ENCODE measurements around the gene DESI2.
"Not testable (repeated sequence)": the region's sequence is repeated elsewhere in the genome, so short reads cannot be mapped to it uniquely, and the experiment has no call there.

DESI2 gene

DNA sequence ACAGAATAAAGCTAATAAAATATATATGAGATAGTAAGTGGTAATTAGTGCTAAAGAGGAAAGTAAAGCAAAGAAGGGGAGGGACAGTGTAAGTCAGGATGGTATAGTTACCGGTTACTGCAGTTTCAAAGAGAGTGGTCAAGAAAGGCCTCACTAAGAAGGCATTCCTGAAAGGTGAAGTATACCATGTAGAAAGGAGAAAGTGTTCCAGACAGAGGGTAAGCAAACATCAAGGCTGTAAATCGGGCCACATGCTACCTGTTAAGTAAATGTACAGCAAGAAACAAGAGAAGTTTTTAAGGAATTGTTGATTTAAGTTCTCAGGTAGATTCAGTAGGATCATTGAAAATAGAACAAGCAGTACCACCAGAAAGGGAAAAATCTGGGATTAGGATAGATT is 9.7 kb downstream of the DESI2 start:
- Histone ChIP-seq H3K9ac (ENCODE audit: insufficient read length) (no peak overlapping the region), H3K27ac (no peak overlapping the region), H3K4me3 (no peak overlapping the region), H3K9me3 (ENCODE audit: low read depth, low read length) (0 out of 2 replicates have a peak, but pooled peaks cover 4% of the 10 kb centered on the region), H3K36me3 (ENCODE audit: insufficient read depth, low read length) (peaks cover 34% of the 10 kb centered on the region)
- DNase-seq (ENCODE audit: low read depth, low spot score) = no peak
- TF ChIP-seq EZH2 (IDR thresholded peaks at IDR 0.05) (no peak), FOXP2 (optimal IDR thresholded peaks at IDR 0.05; ENCODE audit: control extremely low read depth, extremely low read length, insufficient read depth) (no peak), POLR2AphosphoS5 (IDR thresholded peaks at IDR 0.05; ENCODE audit: borderline replicate concordance, low read depth, low read length) (no peak)

- Histone ChIP-seq H3K9me3 (ENCODE audit: low read depth, low read length) (0 out of 2 replicates have a peak, but pooled peaks cover 4% of the 10 kb centered on the region), H3K4me3 (no peak overlapping the region), H3K27ac (no peak overlapping the region), H3K9ac (ENCODE audit: insufficient read length) (no peak overlapping the region), H3K36me3 (ENCODE audit: insufficient read depth, low read length) (peaks cover 16% of the 10 kb centered on the region)
- no peak for TF ChIP-seq EZH2 (IDR thresholded peaks at IDR 0.05)
- no peak for TF ChIP-seq POLR2AphosphoS5 (IDR thresholded peaks at IDR 0.05; ENCODE audit: borderline replicate concordance, low read depth, low read length)
- no peak for TF ChIP-seq FOXP2 (optimal IDR thresholded peaks at IDR 0.05; ENCODE audit: control extremely low read depth, extremely low read length, insufficient read depth)
- no peak for DNase-seq (ENCODE audit: low read depth, low spot score)
Measured at GRCh38 chr1:244664353-244664752, 11.4 kb downstream of the DESI2 start.

DNA sequence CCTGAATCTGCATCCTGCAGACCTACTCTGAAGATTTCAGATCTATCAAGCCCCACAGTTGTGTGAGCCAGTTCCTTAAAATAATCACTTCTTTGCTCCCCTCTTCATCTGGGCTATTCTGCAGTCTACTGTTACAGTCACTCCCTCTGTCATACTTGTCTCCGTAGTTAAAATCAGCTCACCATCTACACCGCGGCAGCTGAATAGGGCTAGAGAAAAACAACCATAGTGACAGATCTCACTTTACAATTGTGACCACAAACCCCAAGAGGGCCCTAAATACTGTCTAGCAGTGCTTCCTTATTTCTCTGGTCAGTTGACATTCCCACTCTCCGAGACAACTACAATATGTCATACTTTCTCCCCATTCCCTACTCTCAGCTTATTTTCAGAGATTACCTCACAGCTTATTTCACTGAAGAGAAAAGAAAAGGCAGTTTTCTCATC is 12.9 kb downstream of the DESI2 start:
- Histone ChIP-seq H3K27ac (peak overlapping the region; percentile 28; the same call in 1 of the 2 replicates), H3K9me3 (ENCODE audit: low read depth, low read length) (0 out of 2 replicates have a peak, but pooled peaks cover 3% of the 10 kb centered on the region), H3K4me3 (no peak overlapping the region), H3K9ac (ENCODE audit: insufficient read length) (no peak overlapping the region), H3K36me3 (ENCODE audit: insufficient read depth, low read length) (peaks cover 8% of the 10 kb centered on the region; the same call in 1 of the 2 replicates)
- DNase-seq (ENCODE audit: low read depth, low spot score) = no peak
- TF ChIP-seq EZH2 (IDR thresholded peaks at IDR 0.05) (no peak), FOXP2 (optimal IDR thresholded peaks at IDR 0.05; ENCODE audit: control extremely low read depth, extremely low read length, insufficient read depth) (no peak), POLR2AphosphoS5 (IDR thresholded peaks at IDR 0.05; ENCODE audit: borderline replicate concordance, low read depth, low read length) (no peak)

DNA sequence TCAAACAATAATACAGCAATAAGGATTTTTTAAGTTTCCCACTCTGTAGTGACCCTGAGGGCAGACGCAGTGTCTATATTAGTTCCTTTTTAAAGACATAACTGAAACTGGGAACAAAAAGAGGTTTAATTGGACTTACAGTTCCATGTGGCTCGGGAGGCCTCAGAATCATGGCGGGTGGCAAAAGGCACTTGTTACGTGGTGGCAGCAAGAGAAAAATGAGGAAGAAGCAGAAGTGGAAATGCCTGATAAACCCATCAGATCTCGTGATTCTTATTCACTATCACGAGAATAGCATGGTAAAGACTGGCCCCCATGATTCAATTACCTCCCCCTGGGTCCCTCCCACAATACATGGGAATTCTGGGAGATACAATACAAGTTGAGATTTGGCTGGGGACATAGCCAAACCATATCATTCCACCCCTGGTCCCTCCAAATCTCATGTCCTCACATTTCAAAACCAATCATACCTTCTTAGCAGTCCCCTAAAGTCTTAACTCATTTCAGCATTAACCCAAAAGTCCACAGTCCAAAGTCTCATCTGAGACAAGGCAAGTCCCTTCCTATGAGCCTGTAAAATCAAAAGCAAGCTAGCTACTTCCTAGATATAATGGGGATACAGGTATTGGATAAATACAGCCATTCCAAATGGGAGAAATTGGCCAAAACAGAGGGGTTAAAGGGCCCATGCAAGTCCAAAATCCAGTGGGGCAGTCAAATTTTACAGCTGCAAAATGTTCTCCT is 13.9 kb downstream of the DESI2 start:
- not testable (repeated sequence) for DNase-seq (ENCODE audit: low read depth, low spot score); H3K9me3 ChIP-seq (ENCODE audit: low read depth, low read length); H3K36me3 ChIP-seq (ENCODE audit: insufficient read depth, low read length); H3K9ac ChIP-seq (ENCODE audit: insufficient read length); H3K27ac ChIP-seq; H3K4me3 ChIP-seq

DNA sequence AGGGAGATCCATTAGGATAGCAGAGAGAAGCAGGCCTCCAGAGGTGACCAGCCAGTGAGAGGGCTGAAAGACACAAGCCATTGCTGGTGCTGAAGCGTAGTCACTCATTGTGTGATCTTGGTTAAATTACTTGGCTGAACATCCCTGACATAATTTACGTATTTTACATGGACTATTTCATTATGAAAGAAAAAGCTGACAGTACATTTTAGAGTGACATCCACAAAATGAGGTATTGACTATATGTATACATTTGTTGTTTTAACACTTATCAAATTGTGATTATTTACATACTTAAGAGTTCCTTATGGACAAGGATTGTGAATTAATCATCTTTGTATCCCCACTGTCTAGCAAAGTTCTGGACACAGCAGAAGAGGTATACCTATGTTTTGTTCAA is 14.9 kb downstream of the DESI2 start:
- no peak overlapping the region for H3K27ac ChIP-seq
- H3K36me3 ChIP-seq (ENCODE audit: insufficient read depth, low read length) = peaks cover 9% of the 10 kb centered on the region; the same call in 1 of the 2 replicates
- no peaks in the 10 kb centered on the region for H3K9me3 ChIP-seq (ENCODE audit: low read depth, low read length)
- no peak overlapping the region for H3K4me3 ChIP-seq
- DNase-seq (ENCODE audit: low read depth, low spot score) = no peak
- H3K9ac ChIP-seq (ENCODE audit: insufficient read length) = no peak overlapping the region
- TF ChIP-seq POLR2AphosphoS5 (IDR thresholded peaks at IDR 0.05; ENCODE audit: borderline replicate concordance, low read depth, low read length) = no peak
- TF ChIP-seq FOXP2 (optimal IDR thresholded peaks at IDR 0.05; ENCODE audit: control extremely low read depth, extremely low read length, insufficient read depth) = no peak
- no peak for TF ChIP-seq EZH2 (IDR thresholded peaks at IDR 0.05)

- no peak for DNase-seq (ENCODE audit: low read depth, low spot score)
- no peak for TF ChIP-seq FOXP2 (optimal IDR thresholded peaks at IDR 0.05; ENCODE audit: control extremely low read depth, extremely low read length, insufficient read depth)
- no peak for TF ChIP-seq EZH2 (IDR thresholded peaks at IDR 0.05)
- TF ChIP-seq POLR2AphosphoS5 (IDR thresholded peaks at IDR 0.05; ENCODE audit: borderline replicate concordance, low read depth, low read length) = no peak
- no peaks in the 10 kb centered on the region for H3K9me3 ChIP-seq (ENCODE audit: low read depth, low read length)
- peak overlapping the region; percentile 41 for H3K9ac ChIP-seq (ENCODE audit: insufficient read length)
- H3K36me3 ChIP-seq (ENCODE audit: insufficient read depth, low read length) = peaks cover 9% of the 10 kb centered on the region; the same call in 1 of the 2 replicates
- H3K4me3 ChIP-seq = peak overlapping the region; percentile 60
- peak overlapping the region; percentile 95 for H3K27ac ChIP-seq
Measured at GRCh38 chr1:244672946-244673682, 20.2 kb downstream of the DESI2 start.

DNA sequence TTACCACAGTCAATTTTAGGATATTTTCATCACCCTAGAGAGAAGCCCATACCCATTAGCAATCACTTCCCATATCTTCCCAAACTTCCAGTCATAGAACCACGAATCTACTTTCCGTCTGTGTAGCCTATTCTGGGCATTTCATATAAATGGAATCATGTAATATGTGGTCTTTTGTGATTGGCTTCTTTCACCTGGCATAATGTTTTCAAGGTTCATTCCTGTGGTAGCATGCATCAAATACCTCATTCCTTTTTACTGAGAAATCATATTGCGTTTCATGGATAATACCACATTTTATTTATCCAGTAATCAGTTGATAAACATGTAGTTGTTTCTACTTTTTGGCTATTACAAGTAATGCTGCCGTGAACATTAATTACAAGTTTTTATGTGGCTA is 21.5 kb downstream of the DESI2 start:
- Histone ChIP-seq H3K9ac (ENCODE audit: insufficient read length) (no peak overlapping the region), H3K4me3 (no peak overlapping the region), H3K27ac (no peak overlapping the region), H3K36me3 (ENCODE audit: insufficient read depth, low read length) (peaks cover 9% of the 10 kb centered on the region; the same call in 1 of the 2 replicates), H3K9me3 (ENCODE audit: low read depth, low read length) (no peaks in the 10 kb centered on the region)
- no peak for DNase-seq (ENCODE audit: low read depth, low spot score)
- TF ChIP-seq POLR2AphosphoS5 (IDR thresholded peaks at IDR 0.05; ENCODE audit: borderline replicate concordance, low read depth, low read length) = no peak
- no peak for TF ChIP-seq FOXP2 (optimal IDR thresholded peaks at IDR 0.05; ENCODE audit: control extremely low read depth, extremely low read length, insufficient read depth)
- no peak for TF ChIP-seq EZH2 (IDR thresholded peaks at IDR 0.05)

- no peak overlapping the region for H3K9ac ChIP-seq (ENCODE audit: insufficient read length)
- no peak for DNase-seq (ENCODE audit: low read depth, low spot score)
- H3K36me3 ChIP-seq (ENCODE audit: insufficient read depth, low read length) = peaks cover 9% of the 10 kb centered on the region; the same call in 1 of the 2 replicates
- H3K9me3 ChIP-seq (ENCODE audit: low read depth, low read length) = no peaks in the 10 kb centered on the region
- no peak overlapping the region for H3K4me3 ChIP-seq
- TF ChIP-seq FOXP2 (optimal IDR thresholded peaks at IDR 0.05; ENCODE audit: control extremely low read depth, extremely low read length, insufficient read depth) = no peak
- no peak overlapping the region for H3K27ac ChIP-seq
Measured at GRCh38 chr1:244675167-244675566, 22.2 kb downstream of the DESI2 start.
